ENCODE data around the gene ABTB2.

GRCh38 chr11:34233215-34233614 lies 124.6 kb downstream of the ABTB2 start:
- TF ChIP-seq EZH2 (IDR thresholded peaks at IDR 0.05; ENCODE audit: borderline replicate concordance, control insufficient read depth, low read depth, low read length) (no peak), FOXM1 (IDR thresholded peaks at IDR 0.05; ENCODE audit: low read depth, low read length) (no peak), TAF1 (IDR thresholded peaks at IDR 0.05; ENCODE audit: borderline replicate concordance, low read depth, low read length) (no peak), IRF5 (IDR thresholded peaks at IDR 0.05; ENCODE audit: borderline replicate concordance) (no peak), TCF3 (IDR thresholded peaks at IDR 0.05; ENCODE audit: borderline replicate concordance, insufficient read depth, low read depth, low read length) (no peak), SIN3A (IDR thresholded peaks at IDR 0.05; ENCODE audit: low read depth, low read length) (no peak)
- TF ChIP-seq, protein P1, sequence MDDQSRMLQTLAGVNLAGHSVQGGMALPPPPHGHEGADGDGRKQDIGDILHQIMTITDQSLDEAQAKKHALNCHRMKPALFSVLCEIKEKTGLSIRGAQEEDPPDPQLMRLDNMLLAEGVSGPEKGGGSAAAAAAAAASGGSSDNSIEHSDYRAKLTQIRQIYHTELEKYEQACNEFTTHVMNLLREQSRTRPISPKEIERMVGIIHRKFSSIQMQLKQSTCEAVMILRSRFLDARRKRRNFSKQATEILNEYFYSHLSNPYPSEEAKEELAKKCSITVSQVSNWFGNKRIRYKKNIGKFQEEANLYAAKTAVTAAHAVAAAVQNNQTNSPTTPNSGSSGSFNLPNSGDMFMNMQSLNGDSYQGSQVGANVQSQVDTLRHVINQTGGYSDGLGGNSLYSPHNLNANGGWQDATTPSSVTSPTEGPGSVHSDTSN (IDR thresholded peaks at IDR 0.05; ENCODE audit: insufficient replicate concordance, low read depth, low read length) = no peak
